ENCODE data around the gene FCMR. TPM values are rescaled to one million over a fixed set of nuclear protein-coding genes. Genes with fewer than 3 reads are reported as not detected.

The FCMR gene, protein sequence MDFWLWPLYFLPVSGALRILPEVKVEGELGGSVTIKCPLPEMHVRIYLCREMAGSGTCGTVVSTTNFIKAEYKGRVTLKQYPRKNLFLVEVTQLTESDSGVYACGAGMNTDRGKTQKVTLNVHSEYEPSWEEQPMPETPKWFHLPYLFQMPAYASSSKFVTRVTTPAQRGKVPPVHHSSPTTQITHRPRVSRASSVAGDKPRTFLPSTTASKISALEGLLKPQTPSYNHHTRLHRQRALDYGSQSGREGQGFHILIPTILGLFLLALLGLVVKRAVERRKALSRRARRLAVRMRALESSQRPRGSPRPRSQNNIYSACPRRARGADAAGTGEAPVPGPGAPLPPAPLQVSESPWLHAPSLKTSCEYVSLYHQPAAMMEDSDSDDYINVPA
- 1 to 10 TPM; 1.1 to 6.9 (median 2.6) TPM for polyA plus RNA-seq
- long read RNA-seq, donor 1 = 0 reads
- long read RNA-seq, donor 2 = 0 reads
- long read RNA-seq, donor 3 = 0 reads
- long read RNA-seq, donor 4 = 0 reads
- long read RNA-seq, donor 5, partial matches to known transcripts = 0 of 1 reads
- long read RNA-seq, donor 5, other reads (novel, unspliced or antisense) = 0 of 1 reads
- long read RNA-seq, donor 6 = 0 reads
- long read RNA-seq, donor 7 = 0 reads
- long read RNA-seq, donor 8 = 0 reads
- long read RNA-seq, donor 9 = 0 reads
- long read RNA-seq, donor 10, partial matches to known transcripts = 0 of 3 reads
- long read RNA-seq, donor 10, other reads (novel, unspliced or antisense) = 0 of 3 reads

- H3K4me3 ChIP-seq (ENCODE audit: low read depth in 1 of 3, low read length in 3 of 3) = peak within 1 kb of the TSS in 2 of 3 donors; percentile 25 to 34
- H3K4me1 ChIP-seq (ENCODE audit: control insufficient read depth in 3 of 3, insufficient read depth in 2 of 3, low read depth in 1 of 3, low read length in 2 of 3) = peaks cover 0 to 43% (median 0%) of the 10 kb centered on the region in 3 donors
- H3K36me3 ChIP-seq (ENCODE audit: control insufficient read depth in 3 of 3, insufficient read depth in 2 of 3, low read depth in 1 of 3, low read length in 3 of 3) = no peaks in the 10 kb centered on the region
- no peaks in the 10 kb centered on the region for H3K27me3 ChIP-seq (ENCODE audit: control insufficient read depth in 3 of 3, insufficient read depth in 3 of 3, low read length in 3 of 3)
- FAIRE-seq (no peak), DNase-seq (peak in 1 of 2 donors; percentile 50)
- no peaks in the 10 kb centered on the region for H3K9me3 ChIP-seq (ENCODE audit: control insufficient read depth in 2 of 2, insufficient read depth in 1 of 2, low read depth in 1 of 2, low read length in 1 of 2)
- 48 to 65% (median 50%) methylated on average over 7 of the region's 7 CpGs for WGBS, 3 donors
- peak within 1 kb of the TSS; percentile 61 to 81 (median 72) for H3K27ac ChIP-seq (ENCODE audit: low read depth in 1 of 3, low read length in 2 of 3)
These were observed at the start of gene FCMR for GRCh38 chr1:206921772-206922265. FCMR (minus strand) TSS chr1:206921941; CDS start chr1:206921854, 87 bp downstream.

DNA sequence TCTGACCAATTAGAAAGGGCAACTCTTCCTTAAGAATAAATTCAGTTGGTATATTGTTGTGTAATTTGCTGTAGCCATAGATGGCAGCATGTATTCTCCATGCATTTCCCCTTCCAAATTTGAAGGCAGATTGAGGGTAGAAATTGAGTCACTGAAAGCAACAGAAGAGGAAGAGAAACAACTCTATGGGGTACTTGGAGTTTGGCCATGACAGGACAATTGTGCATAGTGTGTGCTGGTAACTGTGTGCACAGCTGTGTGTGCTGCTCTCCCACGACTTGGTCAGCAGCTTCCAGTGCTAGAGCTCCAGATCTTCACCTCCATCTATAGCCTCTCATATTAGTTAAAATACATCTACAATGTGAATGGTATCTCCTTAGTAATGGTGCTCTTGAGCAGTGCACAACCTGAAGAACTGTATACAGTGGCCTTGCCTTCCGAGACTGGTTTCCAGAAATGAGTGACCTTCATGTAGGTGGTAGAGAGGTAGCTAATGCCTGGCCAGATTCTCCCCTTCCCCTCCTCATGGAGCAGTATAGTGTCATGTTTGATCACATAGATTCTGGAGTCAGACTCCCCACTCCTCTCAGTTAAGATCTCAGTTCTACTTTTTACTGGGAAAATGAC lies 49.4 kb upstream of the FCMR start:
- H3K9me3 ChIP-seq (ENCODE audit: control insufficient read depth in 2 of 2, insufficient read depth in 1 of 2, low read depth in 1 of 2, low read length in 1 of 2) = no peaks in the 10 kb centered on the region
- DNase-seq = no peak
- H3K4me3 ChIP-seq (ENCODE audit: low read depth in 1 of 3, low read length in 3 of 3) = no peak overlapping the region
- peaks cover 34 to 89% (median 36%) of the 10 kb centered on the region in 3 donors for H3K4me1 ChIP-seq (ENCODE audit: control insufficient read depth in 3 of 3, insufficient read depth in 2 of 3, low read depth in 1 of 3, low read length in 2 of 3)
- no peaks in the 10 kb centered on the region for H3K36me3 ChIP-seq (ENCODE audit: control insufficient read depth in 3 of 3, insufficient read depth in 2 of 3, low read depth in 1 of 3, low read length in 3 of 3)
- H3K27me3 ChIP-seq (ENCODE audit: control insufficient read depth in 3 of 3, insufficient read depth in 3 of 3, low read length in 3 of 3) = no peaks in the 10 kb centered on the region
- peak overlapping the region; percentile 34 to 87 (median 50) for H3K27ac ChIP-seq (ENCODE audit: low read depth in 1 of 3, low read length in 2 of 3)
- no peak for FAIRE-seq
- 10 to 47% (median 38%) methylated on average over 2 of the region's 2 CpGs for WGBS, 3 donors

GRCh38 chr1:206970446-206970845 lies 48.7 kb upstream of the FCMR start, which contains the start of gene FCAMR:
FCAMR (minus strand) TSS chr1:206970460; CDS start chr1:206970125, 335 bp downstream.
- Histone ChIP-seq H3K36me3 (ENCODE audit: control insufficient read depth in 3 of 3, insufficient read depth in 2 of 3, low read depth in 1 of 3, low read length in 3 of 3) (peaks cover 0 to 2% (median 0%) of the 10 kb centered on the region in 3 donors), H3K9me3 (ENCODE audit: control insufficient read depth in 2 of 2, insufficient read depth in 1 of 2, low read depth in 1 of 2, low read length in 1 of 2) (no peaks in the 10 kb centered on the region), H3K27me3 (ENCODE audit: control insufficient read depth in 3 of 3, insufficient read depth in 3 of 3, low read length in 3 of 3) (no peaks in the 10 kb centered on the region), H3K4me1 (ENCODE audit: control insufficient read depth in 3 of 3, insufficient read depth in 2 of 3, low read depth in 1 of 3, low read length in 2 of 3) (peaks cover 31 to 87% (median 36%) of the 10 kb centered on the region in 3 donors), H3K4me3 (ENCODE audit: low read depth in 1 of 3, low read length in 3 of 3) (no peak within 1 kb of the TSS), H3K27ac (ENCODE audit: low read depth in 1 of 3, low read length in 2 of 3) (peak within 1 kb of the TSS; percentile 60 to 87 (median 83))
- FAIRE-seq (no peak), DNase-seq (no peak)
- WGBS, 3 donors = 31 to 59% (median 36%) methylated on average over 2 of the region's 2 CpGs

DNA sequence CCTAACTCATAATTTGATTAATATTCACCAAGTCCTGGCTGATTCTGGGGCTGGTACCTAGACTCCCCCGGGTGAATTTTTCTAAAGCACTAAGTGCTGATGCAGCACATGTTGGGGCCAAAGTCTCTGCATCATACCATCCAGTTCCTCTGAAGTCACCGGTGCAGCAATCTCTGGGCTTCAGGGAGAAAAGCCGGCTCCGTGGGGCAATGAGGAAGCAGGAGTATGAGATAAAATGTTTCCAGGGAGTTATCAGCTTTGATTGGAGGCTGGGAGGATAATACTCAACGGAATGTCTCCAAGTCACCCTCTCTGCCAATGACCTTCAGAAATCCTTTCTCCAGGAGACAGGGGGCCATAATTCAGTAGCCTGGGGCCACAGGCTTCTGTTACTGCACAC lies 47.3 kb upstream of the FCMR start:
- FAIRE-seq (no peak), DNase-seq (peak; percentile 96 to 99)
- Histone ChIP-seq H3K4me1 (ENCODE audit: control insufficient read depth in 3 of 3, insufficient read depth in 2 of 3, low read depth in 1 of 3, low read length in 2 of 3) (peaks cover 24 to 79% (median 30%) of the 10 kb centered on the region in 3 donors), H3K36me3 (ENCODE audit: control insufficient read depth in 3 of 3, insufficient read depth in 2 of 3, low read depth in 1 of 3, low read length in 3 of 3) (peaks cover 0 to 4% (median 0%) of the 10 kb centered on the region in 3 donors), H3K27me3 (ENCODE audit: control insufficient read depth in 3 of 3, insufficient read depth in 3 of 3, low read length in 3 of 3) (no peaks in the 10 kb centered on the region), H3K9me3 (ENCODE audit: control insufficient read depth in 2 of 2, insufficient read depth in 1 of 2, low read depth in 1 of 2, low read length in 1 of 2) (peaks cover 0 to 3% of the 10 kb centered on the region in 2 donors), H3K27ac (ENCODE audit: low read depth in 1 of 3, low read length in 2 of 3) (peak overlapping the region; percentile 69 to 92 (median 87)), H3K4me3 (ENCODE audit: low read depth in 1 of 3, low read length in 3 of 3) (no peak overlapping the region)
- 5 to 47% (median 28%) methylated on average over 5 of the region's 5 CpGs for WGBS, 3 donors

- peaks cover 18 to 72% (median 23%) of the 10 kb centered on the region in 3 donors for H3K4me1 ChIP-seq (ENCODE audit: control insufficient read depth in 3 of 3, insufficient read depth in 2 of 3, low read depth in 1 of 3, low read length in 2 of 3)
- no peaks in the 10 kb centered on the region for H3K27me3 ChIP-seq (ENCODE audit: control insufficient read depth in 3 of 3, insufficient read depth in 3 of 3, low read length in 3 of 3)
- FAIRE-seq (no peak), DNase-seq (no peak)
- peaks cover 0 to 3% of the 10 kb centered on the region in 2 donors for H3K9me3 ChIP-seq (ENCODE audit: control insufficient read depth in 2 of 2, insufficient read depth in 1 of 2, low read depth in 1 of 2, low read length in 1 of 2)
- peaks cover 0 to 5% (median 0%) of the 10 kb centered on the region in 3 donors for H3K36me3 ChIP-seq (ENCODE audit: control insufficient read depth in 3 of 3, insufficient read depth in 2 of 3, low read depth in 1 of 3, low read length in 3 of 3)
- no peak overlapping the region for H3K4me3 ChIP-seq (ENCODE audit: low read depth in 1 of 3, low read length in 3 of 3)
- WGBS, 3 donors = 29 to 37% (median 30%) methylated on average over 8 of the region's 8 CpGs
- H3K27ac ChIP-seq (ENCODE audit: low read depth in 1 of 3, low read length in 2 of 3) = peak overlapping the region; percentile 27 to 92 (median 79)
These were observed 45.5 kb upstream of the FCMR start for GRCh38 chr1:206967096-206967849.

DNA sequence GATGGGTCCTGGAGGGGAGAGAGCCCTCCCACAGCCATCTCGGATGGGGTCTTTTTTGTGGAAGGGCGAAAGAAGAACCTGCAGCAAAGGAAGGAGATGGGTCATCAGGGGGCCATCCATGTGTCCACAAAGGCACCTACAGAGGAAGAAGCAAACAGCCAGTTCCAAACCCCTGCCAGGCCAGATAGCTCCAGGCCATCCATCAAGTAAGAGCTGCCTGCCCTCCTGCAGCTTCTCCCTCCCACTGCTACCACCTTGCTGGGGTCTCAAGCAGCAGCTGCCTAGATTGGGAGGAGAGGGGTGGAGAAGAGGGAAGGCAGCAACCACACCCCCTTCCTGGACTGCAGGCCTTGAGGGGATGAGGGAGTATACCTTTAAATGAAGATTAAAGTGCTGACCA lies 44.0 kb upstream of the FCMR start:
- H3K27ac ChIP-seq (ENCODE audit: low read depth in 1 of 3, low read length in 2 of 3) = no peak overlapping the region
- DNase-seq (no peak), FAIRE-seq (no peak)
- no peak overlapping the region for H3K4me3 ChIP-seq (ENCODE audit: low read depth in 1 of 3, low read length in 3 of 3)
- peaks cover 0 to 3% of the 10 kb centered on the region in 2 donors for H3K9me3 ChIP-seq (ENCODE audit: control insufficient read depth in 2 of 2, insufficient read depth in 1 of 2, low read depth in 1 of 2, low read length in 1 of 2)
- peaks cover 18 to 60% (median 20%) of the 10 kb centered on the region in 3 donors for H3K4me1 ChIP-seq (ENCODE audit: control insufficient read depth in 3 of 3, insufficient read depth in 2 of 3, low read depth in 1 of 3, low read length in 2 of 3)
- H3K36me3 ChIP-seq (ENCODE audit: control insufficient read depth in 3 of 3, insufficient read depth in 2 of 3, low read depth in 1 of 3, low read length in 3 of 3) = peaks cover 0 to 16% (median 0%) of the 10 kb centered on the region in 3 donors
- H3K27me3 ChIP-seq (ENCODE audit: control insufficient read depth in 3 of 3, insufficient read depth in 3 of 3, low read length in 3 of 3) = no peaks in the 10 kb centered on the region
- 89 to 100% (median 96%) methylated on average over 2 of the region's 2 CpGs for WGBS, 3 donors

DNA sequence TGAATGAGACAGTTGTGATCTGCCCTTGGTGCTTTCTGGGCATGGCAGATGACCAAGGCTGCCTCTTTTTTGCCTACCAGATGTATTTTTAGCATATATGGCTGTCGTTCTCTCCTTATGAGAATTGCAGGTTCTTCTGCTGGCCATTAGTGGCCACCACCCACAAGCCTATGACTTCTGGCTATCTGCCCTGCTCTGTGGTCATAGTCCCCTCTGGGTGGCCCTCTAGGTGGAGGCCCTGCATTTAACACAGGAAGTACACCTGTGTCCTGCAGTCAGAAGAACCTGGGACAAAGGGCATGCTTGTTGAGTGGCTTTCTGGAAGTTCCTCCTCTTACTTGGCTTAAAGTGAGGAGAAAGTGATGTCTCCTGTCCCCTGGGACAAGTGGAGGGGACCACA lies 42.0 kb upstream of the FCMR start:
- Histone ChIP-seq H3K27ac (ENCODE audit: low read depth in 1 of 3, low read length in 2 of 3) (peak overlapping the region; percentile 38 to 60 (median 49)), H3K27me3 (ENCODE audit: control insufficient read depth in 3 of 3, insufficient read depth in 3 of 3, low read length in 3 of 3) (no peaks in the 10 kb centered on the region), H3K36me3 (ENCODE audit: control insufficient read depth in 3 of 3, insufficient read depth in 2 of 3, low read depth in 1 of 3, low read length in 3 of 3) (peaks cover 0 to 27% (median 0%) of the 10 kb centered on the region in 3 donors), H3K4me1 (ENCODE audit: control insufficient read depth in 3 of 3, insufficient read depth in 2 of 3, low read depth in 1 of 3, low read length in 2 of 3) (peaks cover 10 to 41% (median 10%) of the 10 kb centered on the region in 3 donors), H3K4me3 (ENCODE audit: low read depth in 1 of 3, low read length in 3 of 3) (no peak overlapping the region), H3K9me3 (ENCODE audit: control insufficient read depth in 2 of 2, insufficient read depth in 1 of 2, low read depth in 1 of 2, low read length in 1 of 2) (peaks cover 0 to 3% of the 10 kb centered on the region in 2 donors)
- DNase-seq (peak in 1 of 2 donors; percentile 69), FAIRE-seq (no peak)
- 65 to 85% (median 71%) methylated on average over 1 of the region's 1 CpG for WGBS, 3 donors

Measured in small intestine (tissue), 16 donors.